GM19023 (cell line): ENCODE data around the gene ELF2.
"Not testable (repeated sequence)": the region's sequence is repeated elsewhere in the genome, so short reads cannot be mapped to it uniquely, and the experiment has no call there.

Source experiments
- ATAC-seq: cut with Tn5 transposase; IDR thresholded peaks from one replicate; pipeline ENCODE4 v1.9.1; 2021; ENCODE audit warnings: mild to moderate bottlenecking, moderate library complexity; ENCODE audit not compliant: unreplicated experiment

ELF2 gene

DNA sequence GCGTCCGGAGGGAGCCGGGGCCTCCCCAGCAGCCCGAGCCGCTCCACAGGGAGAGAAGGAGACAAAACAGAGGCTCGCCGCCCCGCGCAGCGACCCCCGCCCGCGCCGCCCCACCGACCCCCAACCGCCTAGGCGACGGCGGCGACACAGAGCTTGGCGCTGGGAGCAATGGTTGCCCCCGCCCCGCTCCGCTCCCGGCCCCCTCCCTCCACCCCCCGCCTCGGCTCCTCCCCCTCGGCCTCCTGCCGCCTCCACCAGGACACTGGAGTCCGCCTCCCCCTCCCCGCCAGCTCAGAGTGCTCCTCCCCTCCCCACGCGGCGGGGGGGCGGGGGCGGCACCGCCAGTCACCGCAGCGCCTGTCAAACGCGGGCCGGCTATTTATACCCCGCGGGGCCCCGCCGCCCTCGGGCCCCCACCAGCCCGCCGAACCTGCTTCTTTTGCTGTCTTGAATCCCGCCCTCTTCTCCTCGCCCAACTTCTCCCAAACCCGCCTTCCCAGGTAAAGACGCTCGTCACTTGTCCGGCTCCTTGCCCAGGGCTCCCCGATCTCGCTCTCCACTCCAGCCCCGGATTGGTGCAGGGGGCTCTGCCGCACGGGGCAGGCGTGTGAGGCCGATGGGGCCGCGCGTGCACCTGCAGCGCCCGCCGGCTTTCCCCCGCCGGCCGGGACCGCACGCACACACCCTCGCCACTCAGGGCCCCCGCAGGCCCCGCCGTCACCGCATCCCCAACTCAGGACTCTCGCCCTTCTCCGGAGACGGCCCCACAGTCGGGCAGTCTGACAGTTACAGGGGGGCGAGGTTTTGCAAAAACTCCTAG lies at the start of gene ELF2:
ELF2 (minus strand) TSS at position 170 of the 820 bp plus-strand sequence. CDS start 39,517 bp downstream, outside the sequence.
- ATAC-seq = peak; percentile 42

DNA sequence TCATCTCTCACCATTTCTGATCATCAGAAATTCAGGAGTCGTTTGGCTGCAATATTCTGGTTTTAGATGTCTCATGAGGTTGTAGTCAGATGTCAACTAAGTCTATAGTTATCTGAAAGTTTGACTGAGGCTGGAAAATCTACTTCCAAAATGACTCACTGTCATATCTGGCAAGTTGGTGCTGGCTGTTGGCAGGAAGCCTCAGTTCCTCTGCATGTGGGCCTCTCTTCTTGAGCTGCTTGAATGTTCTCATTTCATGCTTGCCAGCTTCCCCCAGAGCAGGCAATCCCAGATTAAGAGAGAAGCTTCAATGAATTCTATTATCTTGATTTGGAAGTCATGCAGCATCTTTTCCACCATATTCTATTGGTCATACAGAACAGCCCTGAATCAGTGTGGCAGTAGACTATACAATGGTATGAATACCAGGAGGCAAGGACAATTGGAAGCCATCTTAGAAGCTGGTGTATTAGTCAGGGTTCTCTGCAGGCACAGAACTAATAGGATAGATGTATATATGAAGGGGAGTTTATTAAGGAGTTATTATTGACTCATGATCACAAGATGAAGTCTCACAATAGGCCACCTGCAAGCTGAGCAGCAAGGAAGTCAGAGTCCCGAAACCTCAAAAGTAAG lies 46.8 kb upstream of the ELF2 start:
- no peak for ATAC-seq

DNA sequence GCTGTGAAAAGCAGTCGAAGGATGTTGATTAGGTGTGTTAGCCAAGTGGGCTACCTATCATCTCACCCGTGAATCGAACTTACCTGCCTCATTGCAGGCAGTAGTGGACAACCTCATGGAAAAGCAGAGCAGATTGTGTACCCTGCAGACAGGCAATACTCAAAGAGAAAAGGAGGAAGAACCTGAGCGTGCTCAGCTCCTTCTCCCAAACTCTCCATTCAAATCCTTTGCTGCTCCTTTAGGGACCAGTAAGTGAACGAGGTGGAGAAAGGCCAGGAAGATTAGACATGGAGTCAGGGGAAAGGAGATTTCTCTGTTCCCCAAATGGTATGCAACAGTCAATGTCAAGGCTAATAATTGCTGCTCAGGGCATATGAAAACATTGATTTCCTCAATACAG lies 45.2 kb upstream of the ELF2 start:
- no peak for ATAC-seq

DNA sequence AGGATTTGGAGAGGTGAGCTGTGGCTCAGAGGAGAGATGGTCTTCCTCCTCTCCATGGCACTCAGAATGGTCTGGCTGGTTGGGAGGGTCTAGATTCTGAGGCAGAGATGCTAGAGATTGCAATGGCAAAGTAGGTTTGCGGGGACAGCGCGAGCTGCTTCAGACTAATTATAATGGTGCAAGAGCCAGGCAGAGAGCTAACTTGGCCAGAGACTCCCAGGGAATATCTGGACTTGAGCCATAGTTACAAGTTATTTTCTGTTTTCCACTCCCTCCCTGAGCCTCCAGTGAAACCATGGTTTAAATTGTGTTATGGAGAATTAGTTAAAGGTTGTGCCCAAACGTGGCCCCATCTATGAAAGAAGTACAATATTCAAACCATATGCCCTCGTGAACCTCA lies 44.7 kb upstream of the ELF2 start:
- no peak for ATAC-seq

DNA sequence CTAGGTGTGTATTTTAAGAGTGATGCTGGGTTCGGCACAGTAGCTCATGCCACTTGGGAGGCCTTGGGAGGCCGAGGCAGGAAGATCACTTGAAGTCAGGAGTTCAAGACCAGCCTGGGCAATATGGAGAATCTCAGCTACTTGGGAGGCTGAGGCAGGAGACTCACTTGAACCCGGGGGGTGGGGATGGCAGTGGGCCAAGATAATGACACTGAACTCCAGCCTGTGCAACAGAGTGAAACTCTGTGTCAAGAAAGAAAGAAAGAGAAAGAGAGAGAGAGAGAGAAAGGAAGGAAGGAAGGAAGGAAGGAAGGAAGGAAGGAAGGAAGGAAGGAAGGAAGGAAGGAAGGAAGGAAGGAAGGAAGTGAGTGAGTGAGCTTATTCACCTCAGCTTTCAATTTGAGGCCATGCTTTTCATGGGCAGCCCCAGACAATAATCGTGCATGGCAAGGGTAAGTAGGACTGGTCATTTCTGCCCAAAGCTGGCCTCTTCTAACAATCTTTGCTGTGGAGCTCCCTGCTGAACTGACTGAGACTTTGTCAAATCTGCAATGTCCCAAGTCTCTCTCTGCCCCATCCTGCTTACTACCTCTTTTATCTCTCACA lies 42.5 kb upstream of the ELF2 start:
- ATAC-seq = no peak

DNA sequence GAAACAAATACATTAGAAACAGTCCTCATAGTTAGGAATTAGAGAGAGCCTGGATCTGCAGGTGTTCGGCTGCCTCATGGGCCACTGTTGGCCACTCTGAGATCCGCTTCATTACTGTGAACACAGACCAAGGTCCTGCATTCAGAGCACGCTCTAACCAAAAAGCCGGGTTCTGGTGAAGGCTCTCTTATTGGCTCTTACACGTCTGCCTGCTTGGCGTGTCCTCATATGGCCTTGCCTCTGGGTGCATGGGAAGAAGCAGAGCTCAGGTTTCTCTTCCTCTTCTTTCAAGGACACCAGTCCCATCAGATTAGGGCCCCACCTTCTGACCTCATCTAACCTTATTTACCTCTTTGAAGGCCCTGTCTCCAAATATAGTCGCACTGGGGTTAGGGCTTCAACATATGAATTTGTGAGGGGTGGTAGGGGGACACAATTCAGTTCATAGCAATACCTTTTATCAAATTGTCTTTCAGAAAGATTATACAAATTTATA lies 37.1 kb upstream of the ELF2 start:
- peak; percentile 98 for ATAC-seq

DNA sequence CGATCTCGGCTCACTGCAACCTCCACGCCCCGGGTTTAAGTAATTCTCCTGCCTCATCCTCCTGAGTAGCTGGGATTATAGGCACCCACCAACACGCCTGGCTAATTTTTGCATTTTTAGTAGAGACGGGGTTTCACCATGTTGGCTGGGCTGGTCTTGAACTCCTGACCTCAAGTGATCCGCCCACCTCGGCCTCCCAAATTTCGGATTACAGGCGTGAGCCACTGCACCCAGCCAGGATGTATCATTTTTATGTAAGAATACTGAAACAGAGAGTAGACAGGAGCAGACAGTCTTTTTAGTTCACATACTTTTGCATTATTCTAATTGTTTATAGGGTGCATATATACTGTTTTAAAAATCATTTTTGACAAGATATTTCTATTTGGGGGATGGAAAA lies 36.6 kb upstream of the ELF2 start:
- ATAC-seq = peak; percentile 6

DNA sequence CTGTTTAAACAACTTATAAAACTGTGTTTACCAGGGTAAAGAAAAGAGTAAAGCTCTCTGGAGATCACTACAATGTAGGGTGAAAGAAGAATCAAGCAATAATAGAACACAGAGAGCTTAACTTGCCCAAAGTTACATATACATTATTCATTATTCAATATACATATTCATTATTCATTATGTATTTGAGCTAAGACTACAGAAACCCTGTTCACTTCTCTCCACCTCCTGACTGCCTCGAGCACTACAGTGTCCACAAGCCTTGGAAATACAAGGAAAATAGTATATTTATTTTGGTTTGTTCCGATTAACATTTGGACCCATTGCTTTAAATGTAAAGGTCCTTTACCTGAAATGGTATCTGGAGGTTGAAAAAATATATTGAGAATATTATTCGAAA lies 35.9 kb upstream of the ELF2 start:
- no peak for ATAC-seq

DNA sequence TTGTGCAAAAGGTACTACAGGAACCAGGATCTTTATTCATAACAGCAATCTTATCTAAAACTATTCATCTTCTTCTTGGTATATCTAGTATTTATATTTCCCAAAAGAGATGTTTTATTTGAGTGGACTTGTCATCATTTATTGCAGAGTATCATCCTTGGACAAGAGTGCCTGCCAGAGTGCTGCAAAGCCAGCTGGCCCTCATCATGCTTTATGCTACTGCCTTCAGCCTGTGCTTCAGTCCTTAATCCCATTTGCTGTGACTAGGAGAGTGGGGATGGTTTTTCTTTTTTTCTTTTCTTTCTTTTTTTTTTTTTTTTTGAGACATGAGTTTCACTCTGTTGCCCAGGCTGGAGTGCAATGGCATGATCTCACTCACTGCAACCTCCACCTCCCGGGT lies 33.5 kb upstream of the ELF2 start:
- no peak for ATAC-seq

DNA sequence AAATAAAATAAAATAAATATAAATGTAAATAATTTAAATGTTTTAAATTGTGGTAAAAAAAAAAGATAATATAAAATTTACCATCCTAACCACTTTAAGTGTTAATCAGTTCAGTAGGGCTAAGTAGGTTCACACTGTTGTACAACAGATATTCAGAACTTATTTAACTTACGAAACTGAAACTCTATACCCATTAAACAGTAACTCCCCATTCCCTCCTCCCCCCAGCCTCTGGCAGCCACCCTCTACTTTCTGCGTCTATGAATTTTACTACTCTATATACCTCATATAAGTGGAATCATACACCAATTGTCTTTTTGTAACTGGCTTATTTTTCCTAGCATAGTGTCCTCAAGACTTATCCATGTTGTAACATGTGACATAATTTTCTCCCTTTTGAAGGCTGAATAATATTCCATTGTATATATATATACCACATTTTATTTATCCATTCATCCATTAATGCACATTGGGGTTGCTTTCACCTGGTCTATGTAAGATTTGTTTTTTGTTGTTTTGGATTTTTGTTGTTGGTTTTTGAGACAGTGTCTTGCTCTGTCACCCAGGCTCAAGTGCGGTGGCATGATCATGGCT lies 32.5 kb upstream of the ELF2 start:
- no peak for ATAC-seq

DNA sequence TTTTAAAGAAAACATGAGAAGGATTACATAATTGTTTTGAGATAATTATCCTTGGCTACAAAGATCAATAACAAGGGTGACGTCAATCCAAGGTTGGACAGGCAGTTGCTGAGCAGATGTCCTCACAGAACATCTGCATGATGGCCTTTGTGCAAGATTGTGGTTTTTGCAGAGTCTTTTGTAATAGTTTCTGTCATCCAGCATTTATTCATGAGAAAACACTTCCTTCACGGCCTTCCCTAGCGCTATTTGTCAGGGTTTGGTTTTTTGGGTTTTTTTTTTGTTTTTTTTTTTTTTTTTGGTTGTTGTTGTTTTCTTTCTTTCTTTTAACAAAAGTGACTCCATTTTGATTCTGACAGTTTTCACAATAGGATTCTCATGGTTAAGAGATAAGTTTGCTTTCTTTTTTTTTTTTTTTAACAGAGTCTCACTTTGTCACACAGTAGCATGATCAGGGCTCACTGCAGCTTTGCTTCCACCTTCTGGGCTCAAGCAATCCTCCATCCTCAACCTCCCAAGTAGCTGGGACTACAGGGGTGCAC lies 31.5 kb upstream of the ELF2 start:
- ATAC-seq = no peak

DNA sequence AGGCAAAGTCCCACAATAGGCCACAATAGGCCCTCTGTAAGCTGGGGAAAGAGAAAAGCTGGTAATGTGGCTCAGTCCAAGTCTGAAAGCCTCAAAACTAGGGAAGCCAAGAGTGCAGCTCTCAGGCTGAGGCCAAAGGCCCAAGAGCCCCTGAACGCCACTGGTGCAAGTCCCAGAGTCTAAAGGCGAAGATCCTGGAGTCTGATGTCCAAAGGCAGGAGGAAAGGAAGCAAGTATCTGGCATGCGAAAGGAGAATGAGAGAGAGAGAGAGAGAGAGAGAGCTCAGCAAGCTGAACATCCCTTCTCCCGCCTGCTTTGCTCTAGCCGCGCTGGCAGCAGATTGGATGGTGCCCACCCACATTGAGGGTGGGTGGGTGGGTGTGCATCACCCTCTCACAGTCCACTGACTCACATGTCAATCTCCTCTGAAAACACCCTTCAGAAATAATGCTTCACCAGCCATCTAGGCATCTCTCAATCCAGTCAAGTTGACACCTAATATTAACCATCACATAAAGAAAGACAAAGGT lies 30.9 kb upstream of the ELF2 start:
- no peak for ATAC-seq

DNA sequence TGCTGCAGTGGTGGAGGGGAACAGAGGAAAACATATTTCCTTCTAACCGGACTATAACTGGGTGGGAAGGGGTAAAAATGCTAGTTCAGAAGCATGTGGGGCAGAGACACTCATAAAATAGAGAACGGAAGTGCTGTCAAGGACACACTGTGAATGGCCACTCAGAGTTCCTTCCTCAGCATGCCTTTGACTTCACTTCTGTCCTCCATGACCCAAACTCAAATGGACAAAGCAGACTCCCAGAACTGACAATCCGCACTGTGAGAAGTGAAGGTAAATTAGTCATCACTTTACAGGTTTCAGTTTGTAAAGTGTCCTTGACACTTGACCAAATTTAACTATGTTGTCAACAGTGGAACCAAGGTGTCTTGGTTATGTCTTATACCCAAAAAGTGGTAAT lies 30.2 kb upstream of the ELF2 start:
- ATAC-seq = no peak

DNA sequence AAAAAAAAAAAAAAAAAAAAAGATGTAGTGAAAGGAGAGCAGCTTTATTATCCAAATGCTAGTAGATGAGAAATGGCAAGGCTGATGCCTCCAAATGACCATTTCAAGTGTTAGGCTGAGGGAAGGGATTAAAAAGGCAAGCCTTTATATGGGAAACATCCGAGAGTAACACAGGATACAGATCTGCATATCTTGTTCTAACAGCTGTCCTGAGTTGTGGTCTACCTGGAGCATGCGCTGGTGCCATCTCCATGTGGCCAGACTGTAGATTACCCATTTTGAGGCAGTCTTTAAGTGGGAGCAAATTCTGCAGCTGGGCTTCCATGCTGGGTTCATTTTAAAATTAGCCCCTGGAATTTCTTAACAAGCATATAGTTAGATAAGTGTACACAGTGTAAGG lies 26.0 kb upstream of the ELF2 start:
- no peak for ATAC-seq

DNA sequence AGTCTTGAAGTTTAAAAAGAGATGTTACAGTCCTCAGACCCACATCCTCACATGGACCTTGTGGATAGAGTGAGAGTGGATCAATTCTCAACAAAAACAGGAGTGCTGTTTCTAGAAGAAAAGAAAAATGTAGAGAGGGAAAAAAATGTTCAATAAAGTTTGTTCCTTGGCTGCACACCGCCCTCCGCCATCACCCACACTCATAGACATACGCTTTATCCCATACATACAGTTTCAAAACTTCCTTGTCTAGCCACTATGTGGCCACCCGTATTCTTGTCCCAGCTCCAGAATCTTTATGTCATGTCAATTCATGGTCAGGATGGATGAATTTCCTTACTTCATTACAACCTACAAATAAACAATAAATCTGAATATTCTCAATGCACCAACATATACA lies 23.5 kb upstream of the ELF2 start:
- ATAC-seq = no peak

DNA sequence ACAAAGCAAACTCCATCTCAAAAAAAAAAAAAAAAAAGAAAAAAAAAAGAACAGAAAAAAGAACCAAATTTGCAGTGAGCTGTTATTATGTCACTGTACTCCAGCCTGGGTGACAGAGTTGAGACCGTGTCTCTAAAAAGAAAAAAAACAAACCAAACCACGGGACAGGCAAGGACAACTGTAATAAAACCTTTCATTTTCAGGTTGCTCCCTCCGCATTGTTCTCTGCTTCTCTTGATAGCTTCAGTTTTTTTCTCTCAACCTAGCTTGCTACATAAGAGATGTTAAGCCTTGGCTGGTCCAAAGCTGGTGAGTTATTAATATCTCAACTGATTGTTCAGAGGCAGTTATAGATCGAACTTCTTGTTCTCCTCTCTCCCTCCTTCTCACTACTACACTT lies 23.1 kb upstream of the ELF2 start:
- no peak for ATAC-seq

DNA sequence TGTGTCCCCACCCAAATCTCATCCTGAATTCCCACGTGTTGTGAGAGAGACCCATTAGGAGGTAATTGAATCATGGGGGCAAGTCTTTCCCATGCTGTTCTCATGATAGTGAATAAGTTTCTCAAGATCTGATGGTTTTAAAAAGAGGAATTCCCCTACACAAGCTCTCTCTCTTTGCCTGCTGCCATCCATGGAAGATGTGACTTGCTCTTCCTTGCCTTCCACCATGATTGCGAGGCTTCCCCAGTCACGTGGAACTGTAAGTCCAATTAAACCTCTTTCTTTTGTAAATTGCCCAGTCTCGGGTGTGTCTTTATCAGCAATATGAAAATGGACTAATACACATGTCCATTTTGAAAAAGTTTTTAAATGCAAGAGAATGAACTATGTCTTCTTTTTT lies 20.2 kb upstream of the ELF2 start:
- ATAC-seq = not testable (repeated sequence)

DNA sequence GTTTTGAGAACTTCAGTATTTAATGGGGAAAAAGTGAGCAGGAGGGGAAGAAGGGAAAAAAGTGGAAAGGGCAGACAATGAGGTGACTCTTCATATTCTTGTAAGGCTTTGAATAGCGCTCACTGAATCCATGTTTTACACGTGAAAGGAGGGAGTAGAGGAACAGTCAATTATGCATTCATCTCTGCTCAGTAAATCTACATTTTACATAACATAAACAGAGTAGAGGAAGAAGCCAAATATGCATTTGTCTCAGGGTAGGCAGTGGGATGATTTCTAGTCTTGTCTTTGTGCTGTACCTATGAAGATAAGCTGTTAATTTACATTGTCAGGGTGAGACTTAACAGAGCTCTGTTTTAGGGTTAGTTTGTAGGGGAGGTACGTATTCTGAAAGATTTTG lies 19.4 kb upstream of the ELF2 start:
- ATAC-seq = no peak

DNA sequence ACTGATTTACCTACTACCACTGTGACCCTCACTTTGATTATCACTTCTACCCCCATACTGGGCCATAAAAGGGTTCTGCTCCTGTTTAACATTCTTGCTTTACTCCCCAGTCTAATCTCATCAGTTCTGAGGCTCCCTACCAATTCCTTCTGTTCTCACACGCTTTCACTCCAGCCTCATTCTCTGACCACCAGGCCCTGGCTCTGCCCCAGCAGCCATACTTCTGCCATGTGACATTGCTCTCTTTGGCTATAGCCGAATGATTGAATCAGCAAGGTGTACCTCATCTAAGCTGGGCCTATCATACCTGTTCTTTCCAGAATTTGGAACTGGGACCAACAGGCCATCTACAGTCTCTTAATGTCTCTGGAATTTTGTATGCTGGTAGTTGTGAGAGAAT lies 14.4 kb upstream of the ELF2 start:
- no peak for ATAC-seq

DNA sequence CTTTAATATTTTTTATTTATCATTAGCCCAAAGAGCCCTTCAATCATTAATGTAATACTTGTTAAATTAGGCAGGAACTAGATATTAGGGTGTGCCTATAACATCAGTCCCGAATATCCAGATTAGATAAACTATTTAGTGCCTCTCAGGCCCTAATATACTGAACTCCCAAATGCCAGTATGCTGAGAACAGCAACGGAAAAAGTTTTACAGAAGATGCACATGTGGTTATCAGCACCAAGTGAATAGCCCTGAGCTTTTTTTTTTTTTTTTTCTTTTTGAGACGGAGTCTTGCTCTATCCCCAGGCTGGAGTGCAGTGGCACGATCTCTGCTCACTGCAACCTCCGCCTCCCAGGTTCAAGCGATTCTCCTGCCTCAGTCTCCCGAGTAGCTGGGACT lies 13.0 kb upstream of the ELF2 start:
- ATAC-seq = no peak

DNA sequence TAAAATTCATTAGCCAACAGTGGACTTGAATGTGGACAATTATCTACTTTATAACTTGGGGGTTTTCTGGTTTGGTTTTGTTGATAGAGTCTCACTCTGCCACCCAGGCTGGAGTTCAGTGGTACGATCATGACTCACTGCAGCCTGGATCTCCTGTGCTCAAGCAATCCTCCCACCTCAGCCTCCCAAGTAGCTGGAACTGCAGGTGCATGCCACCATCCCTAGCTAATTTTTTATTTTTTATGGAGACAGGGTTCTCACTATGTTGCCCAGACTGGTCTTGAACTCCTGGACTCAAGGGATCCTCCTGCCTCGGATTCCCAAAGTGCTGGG lies 12.4 kb upstream of the ELF2 start:
- ATAC-seq = no peak
